GM18909 (cell line): ENCODE measurements around the gene CDH8.
"Not testable (repeated sequence)": the region's sequence is repeated elsewhere in the genome, so short reads cannot be mapped to it uniquely, and the experiment has no call there.

Experiments used
- ATAC-seq: cut with Tn5 transposase; IDR thresholded peaks from one replicate; pipeline ENCODE4 v1.9.1; 2021; ENCODE audit warnings: mild to moderate bottlenecking; ENCODE audit not compliant: unreplicated experiment, poor library complexity

Gene CDH8

DNA sequence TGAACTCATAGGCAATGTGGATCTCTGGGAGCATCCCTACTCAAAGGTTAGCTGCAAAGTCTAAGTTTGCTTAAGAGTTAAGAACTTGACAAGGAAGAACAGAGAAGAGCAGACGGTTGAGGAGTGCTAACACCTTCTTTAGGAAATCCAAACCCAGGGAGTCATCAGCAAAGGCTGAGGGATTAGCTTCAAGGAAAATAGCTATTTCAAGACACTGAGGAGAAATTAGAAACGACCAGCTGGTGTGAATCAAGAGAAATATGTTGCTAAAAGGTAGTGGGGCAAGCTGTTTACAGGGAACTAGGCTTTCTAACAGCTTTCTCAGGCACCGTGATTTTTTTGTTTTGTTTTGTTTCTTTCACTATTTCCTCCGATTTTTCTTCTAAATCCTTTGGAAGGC lies 90.7 kb downstream of the CDH8 start:
- ATAC-seq: no peak

- no peak for ATAC-seq
Observed at GRCh38 chr16:61944004-61944403, 92.2 kb downstream of the CDH8 start.

DNA sequence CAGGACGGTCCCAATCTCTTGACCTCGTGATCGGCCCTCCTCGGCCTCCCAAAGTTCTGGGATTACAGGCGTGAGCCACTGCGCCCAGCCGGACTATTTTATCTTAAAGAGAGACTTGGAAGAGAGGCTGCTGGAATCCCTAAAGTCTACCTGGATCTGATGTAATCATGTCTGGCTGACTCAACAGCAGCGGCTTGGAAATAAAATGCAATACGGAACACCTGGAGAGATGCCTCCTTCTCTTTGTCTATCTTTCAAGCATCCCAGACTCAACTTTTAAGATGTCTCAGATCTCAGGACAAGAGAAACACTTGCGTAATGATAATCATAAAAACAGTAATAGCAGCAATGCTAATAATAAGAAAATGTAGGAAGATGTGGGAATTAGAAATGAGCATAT lies 95.6 kb downstream of the CDH8 start:
- no peak for ATAC-seq

GRCh38 chr16:61937646-61938045 lies 98.6 kb downstream of the CDH8 start:
- no peak for ATAC-seq

GRCh38 chr16:61936522-61936921 lies 99.7 kb downstream of the CDH8 start:
- no peak for ATAC-seq

DNA sequence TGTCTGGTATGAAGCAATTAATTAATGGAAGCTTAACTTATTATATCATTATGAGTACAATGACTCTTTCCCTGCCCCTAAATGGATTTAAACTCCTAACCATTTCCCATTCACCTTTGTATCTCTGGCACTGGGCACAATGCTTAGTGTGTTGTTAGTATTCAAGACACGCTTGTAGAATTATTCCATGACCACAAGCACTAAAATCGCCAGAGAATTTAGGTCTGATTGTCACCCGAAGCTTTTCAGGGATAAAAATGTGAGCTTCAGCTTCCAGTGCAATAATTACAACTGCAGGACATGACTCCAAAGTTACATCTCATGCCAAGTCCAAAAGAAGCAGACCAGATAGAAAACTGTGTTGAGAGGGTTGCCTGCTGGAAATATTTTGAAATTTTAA lies 101.6 kb downstream of the CDH8 start:
- ATAC-seq: no peak

GRCh38 chr16:61929776-61930175 lies 106.5 kb downstream of the CDH8 start:
- no peak for ATAC-seq

GRCh38 chr16:61926766-61927165 lies 109.5 kb downstream of the CDH8 start:
- no peak for ATAC-seq

- no peak for ATAC-seq
Observed at GRCh38 chr16:61923629-61924028, 112.6 kb downstream of the CDH8 start.

DNA sequence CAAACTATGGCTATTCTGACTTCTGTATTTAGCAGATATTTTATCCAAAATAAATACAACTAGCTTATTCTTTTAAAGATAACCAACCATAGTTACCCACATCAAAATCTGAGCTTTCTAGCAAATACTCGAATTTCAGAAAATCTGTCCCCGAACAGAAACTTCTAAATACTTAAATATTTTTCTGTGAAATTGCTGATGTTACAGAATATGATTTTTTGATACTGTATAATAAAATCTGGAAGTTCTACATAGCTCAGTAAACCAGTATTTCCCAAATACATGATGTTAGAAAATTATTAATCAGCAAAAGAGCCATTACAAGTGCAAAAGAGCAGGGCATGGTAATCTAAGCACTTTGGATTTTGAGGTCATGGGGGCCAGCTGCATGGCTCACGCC lies 114.9 kb downstream of the CDH8 start:
- ATAC-seq: no peak

GRCh38 chr16:61917865-61918826 lies 118.1 kb downstream of the CDH8 start:
- not testable (repeated sequence) for ATAC-seq

GRCh38 chr16:61915569-61915968 lies 120.7 kb downstream of the CDH8 start:
- no peak for ATAC-seq

- ATAC-seq: no peak
Observed at GRCh38 chr16:61909074-61909473, 127.2 kb downstream of the CDH8 start.

GRCh38 chr16:61908426-61908825 lies 127.8 kb downstream of the CDH8 start:
- ATAC-seq: no peak

GRCh38 chr16:61901689-61902088 lies 134.5 kb downstream of the CDH8 start:
- no peak for ATAC-seq

DNA sequence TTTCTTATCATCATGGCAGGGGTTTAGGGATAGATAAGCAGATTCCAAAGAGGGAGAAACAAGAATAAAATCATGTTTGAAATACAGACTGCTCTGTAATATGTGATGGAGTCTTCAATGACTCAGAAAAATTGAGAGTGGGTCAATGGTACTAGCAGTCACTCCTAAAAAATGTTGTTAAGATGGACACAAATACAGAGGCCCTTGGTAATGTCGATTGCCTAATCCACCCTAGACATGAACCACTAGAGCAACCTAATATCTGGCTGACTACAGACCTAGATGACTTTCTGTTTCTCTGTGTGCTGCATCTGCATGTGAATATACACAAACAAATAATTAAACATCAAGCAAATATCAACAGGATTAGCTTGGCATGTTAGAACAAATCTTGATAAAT lies 135.8 kb downstream of the CDH8 start:
- no peak for ATAC-seq

- no peak for ATAC-seq
Observed at GRCh38 chr16:61897657-61898056, 138.6 kb downstream of the CDH8 start.

GRCh38 chr16:61892531-61892930 lies 143.7 kb downstream of the CDH8 start:
- ATAC-seq: no peak

DNA sequence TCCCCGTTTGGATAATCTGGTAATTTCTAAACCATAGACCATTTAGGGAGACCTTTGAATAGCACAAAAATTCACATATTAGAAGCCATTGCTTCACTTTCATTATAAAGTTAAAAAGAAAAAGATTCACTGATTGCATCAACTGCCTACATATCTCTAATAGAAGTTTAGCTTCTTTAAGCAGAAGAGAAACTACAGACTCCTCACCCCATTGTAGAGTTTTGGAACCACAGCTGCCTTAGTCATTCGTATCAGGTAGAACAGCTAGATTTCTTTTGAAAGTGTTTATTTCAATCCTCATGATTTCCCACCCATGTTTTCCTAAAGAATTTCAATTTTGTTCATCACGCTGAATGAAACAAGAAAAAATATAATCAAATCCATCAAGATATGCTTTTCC lies 144.8 kb downstream of the CDH8 start:
- no peak for ATAC-seq

GRCh38 chr16:61890386-61890785 lies 145.9 kb downstream of the CDH8 start:
- no peak for ATAC-seq

DNA sequence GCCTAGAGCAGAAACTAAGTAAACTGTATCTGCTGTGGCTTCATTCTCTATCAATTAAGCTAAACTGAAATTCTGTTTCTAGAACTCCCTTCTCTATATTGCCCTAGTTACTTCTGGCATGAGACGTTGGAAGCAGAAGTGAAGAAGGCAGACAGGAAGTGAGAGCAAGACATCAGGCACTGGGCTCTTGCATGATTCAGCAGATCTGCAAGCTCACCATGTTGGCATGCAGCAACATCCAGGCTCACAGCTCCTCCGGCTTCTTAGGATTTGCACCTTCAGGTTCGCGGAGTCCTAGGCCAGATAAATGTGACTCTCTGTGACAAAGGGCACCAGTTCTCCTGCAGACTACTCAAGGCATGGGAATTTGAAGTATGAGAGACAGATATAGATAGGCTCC lies 148.3 kb downstream of the CDH8 start:
- no peak for ATAC-seq

- no peak for ATAC-seq
Observed at GRCh38 chr16:61885343-61885742, 150.9 kb downstream of the CDH8 start.
